Effector memory CD4-positive, alpha-beta T cell (primary cell): ENCODE data around the gene DUOX2.

Experiments used
- DNase-seq, 3 donors: peaks; one replicate each; pipeline ENCODE4 v3.0.0-alpha.2; 2020
- H3K27ac ChIP-seq: 2 replicates; pipeline ENCODE4 v1.7.0; 2013; ENCODE audit warnings: mild to moderate bottlenecking, low read length, moderate library complexity; ENCODE audit not compliant: insufficient read depth, poor library complexity, severe bottlenecking
- H3K27me3 ChIP-seq: replicated peaks from 2 replicates; pipeline ENCODE4 v1.7.0; 2013; ENCODE audit warnings: mild to moderate bottlenecking, low read length; ENCODE audit not compliant: insufficient read depth, control insufficient read depth, poor library complexity, severe bottlenecking
- H3K36me3 ChIP-seq: 2 replicates; pipeline ENCODE4 v1.7.0; 2013; ENCODE audit warnings: mild to moderate bottlenecking, low read length, moderate library complexity; ENCODE audit not compliant: control insufficient read depth, insufficient read depth
- H3K4me1 ChIP-seq: 2 replicates; pipeline ENCODE4 v1.7.0; 2013; ENCODE audit warnings: low read length, mild to moderate bottlenecking; ENCODE audit not compliant: control insufficient read depth, insufficient read depth, poor library complexity, severe bottlenecking
- H3K4me3 ChIP-seq: 2 replicates; pipeline ENCODE4 v1.7.0; 2013; ENCODE audit warnings: low read length, low read depth, mild to moderate bottlenecking; ENCODE audit not compliant: insufficient read depth, poor library complexity, severe bottlenecking
- H3K9me3 ChIP-seq: 2 replicates; pipeline ENCODE4 v1.7.0; 2013; ENCODE audit warnings: mild to moderate bottlenecking, low read length, moderate library complexity; ENCODE audit not compliant: control insufficient read depth

The DUOX2 gene

DNA sequence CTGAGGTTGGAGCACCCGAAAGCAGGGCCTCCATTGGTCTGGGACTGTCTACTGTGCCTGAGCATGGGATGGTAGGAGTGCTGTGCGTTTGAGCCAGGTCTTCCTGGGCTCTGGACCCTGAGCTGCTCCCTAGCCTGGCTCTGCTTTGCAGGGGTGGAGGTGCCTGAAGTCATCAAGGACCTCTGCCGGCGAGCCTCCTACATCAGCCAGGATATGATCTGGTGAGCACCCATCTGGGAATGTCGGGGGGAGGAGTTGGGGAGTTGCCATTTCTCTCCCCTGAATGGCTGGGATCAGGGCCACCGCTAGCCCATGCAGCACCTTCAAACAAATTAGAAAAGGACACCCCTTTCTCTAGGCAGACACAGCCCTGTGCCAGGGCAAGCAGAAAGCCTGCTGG is 36.5 kb upstream of the DUOX2 start:
- Histone ChIP-seq H3K9me3 (no peaks in the 10 kb centered on the region), H3K27me3 (no peaks in the 10 kb centered on the region), H3K4me3 (no peak overlapping the region), H3K4me1 (no peaks in the 10 kb centered on the region), H3K36me3 (no peaks in the 10 kb centered on the region), H3K27ac (no peak overlapping the region)
- DNase-seq = no peak

DNA sequence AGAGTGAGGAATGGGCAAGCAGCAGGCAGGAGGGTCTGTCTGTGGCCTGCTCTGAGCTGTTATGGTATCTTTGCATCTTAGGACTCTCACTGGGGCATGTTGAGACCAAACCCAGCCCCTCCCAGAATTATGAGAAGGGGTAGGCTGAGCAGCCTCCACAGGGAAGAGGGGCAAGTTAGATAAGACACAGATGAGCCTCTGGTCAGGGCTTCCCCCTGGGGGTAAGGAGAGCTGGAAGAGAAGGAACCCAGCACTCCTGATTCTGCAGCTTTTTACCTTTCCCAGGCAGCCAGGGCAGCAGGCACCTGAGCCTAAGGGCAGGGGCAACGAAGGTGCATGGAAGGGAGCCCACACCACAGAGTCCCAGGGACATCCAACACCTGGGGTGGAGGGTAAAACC is 35.1 kb upstream of the DUOX2 start:
- no peak overlapping the region for H3K4me3 ChIP-seq
- no peaks in the 10 kb centered on the region for H3K36me3 ChIP-seq
- no peaks in the 10 kb centered on the region for H3K27me3 ChIP-seq
- no peaks in the 10 kb centered on the region for H3K9me3 ChIP-seq
- no peaks in the 10 kb centered on the region for H3K4me1 ChIP-seq
- no peak for DNase-seq
- H3K27ac ChIP-seq = no peak overlapping the region

DNA sequence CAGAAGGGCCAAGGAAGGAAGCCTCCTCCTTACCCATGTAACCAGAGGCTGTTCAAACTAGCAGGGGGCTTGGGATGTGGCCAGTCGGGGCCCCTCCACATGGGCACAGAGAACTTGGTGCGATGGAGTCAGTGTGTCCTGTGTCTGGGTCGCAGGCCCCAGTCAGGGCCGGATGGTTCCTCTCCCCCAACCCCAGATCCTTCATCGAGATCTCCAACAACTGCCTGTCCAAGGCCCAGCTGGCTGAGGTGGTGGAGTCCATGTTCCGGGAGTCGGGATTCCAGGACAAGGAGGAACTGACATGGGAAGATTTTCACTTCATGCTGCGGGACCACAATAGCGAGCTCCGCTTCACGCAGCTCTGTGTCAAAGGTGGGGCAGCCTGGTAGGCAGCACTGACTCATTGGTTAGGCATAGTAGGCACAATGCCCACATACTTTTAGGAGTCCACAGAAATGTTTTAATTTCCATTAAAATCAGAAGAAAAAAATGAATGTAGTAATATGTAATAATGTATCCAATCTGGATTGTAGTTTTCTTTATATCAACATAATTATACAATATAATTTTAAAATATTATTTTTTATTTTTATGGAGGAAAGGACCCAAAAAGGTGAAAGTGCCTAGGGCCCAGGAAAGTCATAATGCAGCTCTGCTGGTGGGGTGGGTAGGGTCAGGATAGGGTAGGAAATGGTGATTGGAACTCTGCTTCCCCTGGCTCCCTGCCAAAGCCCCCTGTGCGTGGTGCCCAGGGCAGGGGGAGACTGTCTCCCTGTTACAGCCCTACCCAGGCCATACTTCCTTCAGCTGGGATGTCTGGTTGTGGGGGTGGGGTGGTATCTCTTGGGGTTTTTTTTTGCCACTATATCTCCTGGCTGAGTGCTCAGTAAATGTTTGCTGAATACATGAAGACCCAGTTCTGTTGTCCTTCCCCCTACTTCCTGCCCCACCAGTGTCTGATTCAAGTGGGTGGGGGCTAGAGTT is 34.4 kb upstream of the DUOX2 start:
- DNase-seq = no peak
- Histone ChIP-seq H3K4me1 (no peaks in the 10 kb centered on the region), H3K4me3 (no peak overlapping the region), H3K36me3 (no peaks in the 10 kb centered on the region), H3K27me3 (no peaks in the 10 kb centered on the region), H3K9me3 (no peaks in the 10 kb centered on the region), H3K27ac (no peak overlapping the region)

DNA sequence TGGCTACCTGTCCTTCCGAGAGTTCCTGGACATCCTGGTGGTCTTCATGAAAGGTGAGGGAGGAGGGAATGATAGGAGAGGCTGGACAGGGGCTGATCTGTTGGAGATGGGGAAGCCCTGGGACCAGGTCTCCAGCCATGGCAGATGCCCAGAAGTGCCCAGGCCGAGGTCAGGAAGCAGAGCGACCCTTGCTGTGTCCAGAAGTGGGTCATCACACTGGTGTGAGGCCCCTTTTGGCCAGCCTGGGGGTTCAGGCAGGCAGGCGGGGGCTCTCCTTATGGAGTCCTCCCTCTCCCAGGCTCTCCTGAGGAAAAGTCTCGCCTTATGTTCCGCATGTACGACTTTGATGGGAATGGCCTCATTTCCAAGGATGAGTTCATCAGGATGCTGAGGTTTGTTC is 33.6 kb upstream of the DUOX2 start:
- Histone ChIP-seq H3K9me3 (no peaks in the 10 kb centered on the region), H3K27ac (no peak overlapping the region), H3K4me3 (no peak overlapping the region), H3K36me3 (no peaks in the 10 kb centered on the region), H3K4me1 (no peaks in the 10 kb centered on the region), H3K27me3 (no peaks in the 10 kb centered on the region)
- no peak for DNase-seq

DNA sequence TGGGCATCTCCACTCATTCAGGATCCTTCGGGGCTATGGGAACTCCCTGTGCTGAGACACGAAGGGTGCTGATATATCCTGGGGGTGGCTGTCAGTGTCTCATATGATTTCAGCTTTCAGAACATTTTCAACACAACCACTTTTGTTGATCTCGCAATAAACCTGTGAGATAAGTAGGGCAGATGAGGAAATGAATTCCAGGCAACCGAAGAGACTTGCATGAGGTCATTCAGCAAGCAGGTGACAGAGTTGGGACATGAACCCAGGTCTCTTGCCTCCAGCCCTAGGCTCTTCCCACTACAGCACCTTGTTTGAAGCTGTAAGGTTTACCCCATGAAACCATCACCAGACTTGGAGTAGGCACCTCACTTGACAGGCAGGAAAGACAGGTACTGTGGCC is 32.4 kb upstream of the DUOX2 start:
- H3K36me3 ChIP-seq = no peaks in the 10 kb centered on the region
- DNase-seq = no peak
- H3K9me3 ChIP-seq = no peaks in the 10 kb centered on the region
- H3K27me3 ChIP-seq = no peaks in the 10 kb centered on the region
- no peak overlapping the region for H3K4me3 ChIP-seq
- no peak overlapping the region for H3K27ac ChIP-seq
- H3K4me1 ChIP-seq = no peaks in the 10 kb centered on the region

DNA sequence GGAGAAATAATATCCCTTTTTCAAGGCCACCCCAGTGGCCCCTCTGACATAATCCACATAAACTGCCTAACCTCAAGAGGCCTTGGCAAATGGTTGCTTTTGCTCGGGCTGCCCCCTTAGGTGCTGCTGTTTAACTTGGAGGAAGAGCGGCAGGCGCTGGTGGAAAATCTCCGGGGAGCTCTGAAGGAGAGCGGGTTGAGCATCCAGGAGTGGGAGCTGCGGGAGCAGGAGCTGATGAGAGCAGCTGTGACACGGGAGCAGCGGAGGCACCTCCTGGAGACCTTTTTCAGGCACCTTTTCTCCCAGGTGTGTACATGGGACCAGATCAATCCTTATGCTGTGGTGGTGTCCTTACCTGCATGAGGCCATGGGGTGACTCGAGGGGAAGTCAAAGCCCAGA is 30.8 kb upstream of the DUOX2 start:
- Histone ChIP-seq H3K4me3 (no peak overlapping the region), H3K36me3 (no peaks in the 10 kb centered on the region), H3K27me3 (no peaks in the 10 kb centered on the region), H3K9me3 (no peaks in the 10 kb centered on the region), H3K27ac (no peak overlapping the region), H3K4me1 (no peaks in the 10 kb centered on the region)
- DNase-seq = no peak

DNA sequence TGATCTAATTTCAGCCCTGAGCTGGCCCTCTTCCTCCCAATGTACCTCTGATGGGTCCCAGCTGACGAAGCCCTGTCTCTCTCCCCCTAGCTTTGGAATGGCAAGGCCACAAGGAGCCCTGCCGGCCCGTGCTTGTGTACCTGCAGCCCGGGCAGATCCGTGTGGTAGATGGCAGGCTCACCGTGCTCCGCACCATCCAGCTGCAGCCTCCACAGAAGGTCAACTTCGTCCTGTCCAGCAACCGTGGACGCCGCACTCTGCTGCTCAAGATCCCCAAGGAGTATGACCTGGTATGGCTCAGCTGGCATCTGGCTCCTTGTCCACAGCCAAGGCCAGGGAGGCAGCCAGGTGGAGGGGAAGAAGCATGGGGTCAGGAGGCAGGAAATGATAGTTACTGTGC is 30.0 kb upstream of the DUOX2 start:
- H3K27me3 ChIP-seq = no peaks in the 10 kb centered on the region
- H3K4me1 ChIP-seq = no peaks in the 10 kb centered on the region
- no peaks in the 10 kb centered on the region for H3K36me3 ChIP-seq
- no peaks in the 10 kb centered on the region for H3K9me3 ChIP-seq
- H3K27ac ChIP-seq = no peak overlapping the region
- DNase-seq = no peak
- no peak overlapping the region for H3K4me3 ChIP-seq

DNA sequence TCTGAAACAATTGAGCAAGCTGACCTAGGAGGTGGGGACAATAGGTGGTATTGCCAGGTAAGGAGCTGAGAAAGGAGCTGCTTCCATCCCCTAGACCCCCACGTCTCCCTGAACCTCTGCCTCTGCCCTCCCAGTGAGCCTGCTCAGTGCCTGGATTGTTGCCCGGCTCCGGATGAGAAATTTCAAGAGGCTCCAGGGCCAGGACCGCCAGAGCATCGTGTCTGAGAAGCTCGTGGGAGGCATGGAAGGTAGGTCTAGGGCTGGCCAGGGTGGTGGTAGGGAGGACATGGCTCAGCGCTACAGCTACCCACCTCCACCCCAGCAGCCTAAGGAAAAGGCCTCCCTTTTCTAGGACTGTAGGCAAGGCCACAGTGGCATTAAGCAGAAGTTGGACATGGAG is 29.1 kb upstream of the DUOX2 start:
- no peaks in the 10 kb centered on the region for H3K27me3 ChIP-seq
- no peaks in the 10 kb centered on the region for H3K9me3 ChIP-seq
- no peak overlapping the region for H3K4me3 ChIP-seq
- DNase-seq = no peak
- H3K36me3 ChIP-seq = no peaks in the 10 kb centered on the region
- H3K27ac ChIP-seq = no peak overlapping the region
- no peaks in the 10 kb centered on the region for H3K4me1 ChIP-seq

DNA sequence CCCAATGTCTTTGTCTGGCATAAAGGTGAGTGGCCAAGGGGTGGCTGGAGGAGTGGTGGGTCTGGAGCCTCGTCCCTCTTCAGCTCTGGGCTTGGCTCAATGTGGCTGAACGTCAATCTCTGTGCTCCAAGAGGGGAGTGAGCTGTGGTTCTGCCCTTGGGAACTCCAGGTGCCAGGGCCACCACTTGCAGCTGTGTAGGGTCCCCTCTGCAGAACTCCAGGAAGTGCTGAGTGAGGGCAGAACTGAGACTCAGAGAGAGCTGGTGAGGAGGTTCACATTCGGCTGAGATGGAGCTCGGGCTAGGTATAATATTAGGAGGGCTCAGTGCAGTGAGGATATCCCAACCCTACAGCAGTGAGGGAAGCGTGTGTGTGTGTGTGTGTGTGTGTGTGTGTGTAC is 27.4 kb upstream of the DUOX2 start:
- no peaks in the 10 kb centered on the region for H3K36me3 ChIP-seq
- no peak for DNase-seq
- no peak overlapping the region for H3K4me3 ChIP-seq
- H3K9me3 ChIP-seq = no peaks in the 10 kb centered on the region
- peaks cover 6% of the 10 kb centered on the region for H3K27me3 ChIP-seq
- H3K4me1 ChIP-seq = no peaks in the 10 kb centered on the region
- H3K27ac ChIP-seq = no peak overlapping the region

DNA sequence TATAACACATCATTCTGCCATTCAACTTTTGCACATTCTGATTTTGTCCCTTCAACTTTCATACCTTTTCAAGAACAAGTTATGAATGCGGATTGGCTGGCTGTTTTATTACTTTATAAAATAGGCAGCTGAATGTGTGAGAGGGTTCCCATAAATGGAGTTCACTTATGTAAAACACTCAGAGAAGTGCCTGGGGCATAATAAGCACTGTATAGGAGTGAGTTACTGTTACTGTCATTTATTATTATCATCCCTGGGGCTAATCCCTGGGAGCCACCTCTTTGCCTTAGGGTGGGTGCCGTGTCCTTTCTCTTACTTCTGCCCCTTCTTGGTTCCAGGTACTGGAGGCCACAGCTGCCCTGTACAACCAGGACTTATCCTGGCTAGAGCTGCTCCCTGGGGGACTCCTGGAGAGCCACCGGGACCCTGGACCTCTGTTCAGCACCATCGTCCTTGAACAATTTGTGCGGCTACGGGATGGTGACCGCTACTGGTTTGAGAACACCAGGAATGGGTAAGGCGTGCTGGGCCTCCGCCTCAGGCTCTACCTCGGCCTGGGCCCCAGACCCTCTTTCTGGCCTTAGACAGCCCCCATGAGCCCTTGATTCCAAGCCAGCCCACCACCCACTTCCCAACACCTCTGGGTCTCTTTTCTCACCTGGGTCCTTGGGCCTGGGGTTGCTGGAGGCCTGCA is 26.7 kb upstream of the DUOX2 start:
- Histone ChIP-seq H3K4me1 (no peaks in the 10 kb centered on the region), H3K4me3 (no peak overlapping the region), H3K36me3 (no peaks in the 10 kb centered on the region), H3K27ac (no peak overlapping the region), H3K9me3 (no peaks in the 10 kb centered on the region), H3K27me3 (peaks cover 12% of the 10 kb centered on the region)
- no peak for DNase-seq
